NK-92 (cell line): ENCODE measurements around the gene HTT.

Experiments
- DNase-seq: peaks from one replicate; lab custom pipeline; 2025; ENCODE audit not compliant: unreplicated experiment; lab: John Stamatoyannopoulos, UW

The HTT gene

DNA sequence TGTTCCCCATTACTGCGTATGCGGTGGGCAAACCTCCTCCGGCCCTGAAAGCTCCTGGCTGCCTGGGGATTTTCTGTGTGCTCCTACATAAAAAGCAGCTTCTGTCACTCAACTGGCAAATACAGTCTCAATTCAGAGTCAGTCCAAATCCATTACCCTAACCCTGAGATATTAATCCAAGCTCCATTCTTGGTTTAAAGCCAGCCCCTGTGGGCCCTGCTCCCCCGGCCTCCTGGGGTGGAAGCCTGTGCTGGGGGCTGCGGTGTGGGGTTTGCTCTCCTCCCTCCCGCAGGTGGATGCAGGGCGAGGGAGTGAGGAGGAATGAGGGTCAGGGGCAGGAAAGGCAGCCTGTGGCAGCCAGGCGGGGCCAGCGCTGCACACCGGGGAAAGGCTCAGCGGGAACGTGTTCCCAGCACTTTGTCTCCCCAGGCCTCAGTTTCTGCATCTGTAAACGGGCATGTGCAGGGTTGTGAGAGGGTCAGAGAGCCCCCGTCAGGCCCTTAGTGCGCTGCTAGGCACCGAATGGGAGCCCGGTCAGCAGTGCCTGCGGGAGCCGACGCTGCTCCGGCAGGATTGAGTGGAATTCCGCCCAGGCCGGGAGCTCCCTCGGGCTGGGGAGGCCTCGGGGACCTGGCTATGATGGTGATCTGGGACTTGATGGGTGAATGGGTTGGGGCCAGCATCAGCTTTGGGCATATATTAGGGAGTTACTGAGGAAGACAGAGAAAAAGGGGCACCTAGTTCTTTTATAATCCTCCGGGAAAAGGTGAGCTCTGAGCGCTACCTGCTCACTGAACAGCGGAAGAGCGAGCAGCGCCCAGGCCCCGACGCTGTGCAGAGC lies 212.1 kb downstream of the HTT start:
- DNase-seq: no peak

DNA sequence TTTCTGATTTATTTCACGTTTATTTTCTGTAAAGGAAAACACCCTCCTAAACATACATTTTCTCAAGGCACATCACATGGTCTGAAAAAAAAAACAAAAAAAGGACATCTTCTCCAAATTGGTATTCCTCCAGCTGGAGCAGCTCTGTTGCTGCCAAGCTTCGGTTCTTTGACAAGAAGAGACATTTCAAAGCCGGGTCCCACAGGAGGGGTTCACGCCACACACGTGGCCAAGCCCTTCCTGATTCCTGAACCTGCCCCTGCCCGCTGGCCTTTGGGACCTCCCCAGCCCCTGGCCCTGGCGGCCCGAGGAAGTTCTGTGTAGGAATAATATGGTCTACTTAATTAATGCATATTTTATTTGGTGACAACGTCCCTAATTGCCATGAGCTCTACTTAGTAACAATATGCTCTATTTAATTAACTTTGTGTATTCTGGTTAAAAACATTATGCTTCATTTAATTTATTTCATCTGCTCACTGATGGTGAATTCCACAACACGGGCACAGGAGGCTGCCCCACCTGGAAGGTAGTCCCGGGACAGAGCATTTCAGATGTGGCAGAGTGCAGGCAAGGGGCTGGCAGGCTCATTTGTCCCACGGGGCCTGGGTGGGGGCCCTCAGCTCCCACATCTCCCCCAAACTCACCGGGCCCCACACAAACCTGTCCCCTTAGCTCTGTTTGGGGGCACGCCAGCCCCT lies 212.9 kb downstream of the HTT start:
- no peak for DNase-seq

DNA sequence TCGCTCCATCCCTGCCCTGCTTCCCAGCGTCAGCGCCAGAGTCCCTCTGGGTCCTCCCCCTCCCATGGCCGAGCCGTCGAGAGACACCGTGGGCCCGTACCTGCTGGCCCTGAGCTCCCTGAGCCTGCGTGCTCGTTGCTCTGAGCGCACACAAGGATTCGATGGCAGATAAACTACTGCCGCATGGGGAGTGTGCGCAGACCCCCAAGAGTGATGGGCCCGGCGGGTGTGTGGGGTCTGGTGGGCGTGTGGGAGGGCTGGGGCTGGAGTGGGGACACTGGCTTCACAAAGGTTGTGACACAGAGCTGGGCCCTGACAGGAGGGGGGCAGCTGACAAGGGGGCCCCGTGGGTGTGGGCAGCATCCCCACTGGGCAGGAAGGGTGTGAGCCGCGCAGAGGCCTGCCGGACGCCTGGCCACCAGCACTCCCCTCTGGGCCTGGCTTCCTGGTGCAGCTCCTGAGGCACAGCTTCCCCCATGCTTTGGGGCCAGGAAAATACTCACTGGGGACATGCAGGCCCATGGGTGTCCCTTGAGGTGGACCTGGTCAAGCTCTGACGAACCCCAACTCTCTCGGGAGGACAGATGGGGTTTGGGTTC lies 213.6 kb downstream of the HTT start:
- DNase-seq: no peak

DNA sequence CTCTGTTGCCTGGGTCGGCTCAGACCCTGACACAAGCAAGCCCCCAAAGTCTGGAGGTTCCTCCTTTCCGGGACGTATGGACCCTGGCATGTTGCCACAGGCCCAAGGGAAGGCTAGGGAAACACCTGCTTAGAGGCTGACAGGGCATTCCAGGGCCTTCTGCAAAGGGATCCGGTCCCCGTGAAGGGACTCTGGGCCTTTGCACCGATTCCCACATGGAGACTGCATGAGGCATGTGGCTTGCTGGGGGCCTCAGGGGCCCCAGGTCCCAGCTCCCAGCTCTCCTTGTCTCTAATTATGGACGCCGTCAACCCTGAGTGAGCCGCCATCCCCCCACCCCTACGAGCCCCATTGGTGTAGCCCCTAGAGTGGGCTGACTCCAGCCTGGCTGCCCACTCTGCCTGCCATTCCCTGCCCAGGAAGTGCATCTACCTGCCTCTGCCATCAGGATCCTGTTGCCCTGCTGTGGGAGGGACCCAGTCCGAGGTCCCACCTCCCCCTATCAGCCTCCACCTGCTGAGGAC lies 214.2 kb downstream of the HTT start:
- DNase-seq: no peak

DNA sequence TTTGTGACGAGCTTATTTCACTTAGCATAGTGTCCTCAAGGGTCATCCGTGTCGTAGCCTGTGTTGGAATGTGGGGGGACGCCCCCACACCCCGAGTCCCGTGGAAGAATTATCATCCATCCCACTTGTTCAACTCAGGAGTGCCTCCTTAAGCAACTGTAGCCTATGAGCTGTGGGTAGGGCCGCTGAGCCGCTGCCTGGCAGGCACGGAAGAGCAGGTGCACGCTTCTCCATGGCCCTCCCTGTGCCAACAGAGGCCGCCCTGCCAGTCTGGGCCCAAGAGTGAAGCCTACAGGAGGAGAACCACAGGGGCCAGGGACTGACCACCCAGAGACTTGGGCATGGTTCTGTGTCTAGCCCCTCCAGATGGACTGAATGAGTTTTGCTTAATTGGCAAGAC lies 216.0 kb downstream of the HTT start:
- no peak for DNase-seq

DNA sequence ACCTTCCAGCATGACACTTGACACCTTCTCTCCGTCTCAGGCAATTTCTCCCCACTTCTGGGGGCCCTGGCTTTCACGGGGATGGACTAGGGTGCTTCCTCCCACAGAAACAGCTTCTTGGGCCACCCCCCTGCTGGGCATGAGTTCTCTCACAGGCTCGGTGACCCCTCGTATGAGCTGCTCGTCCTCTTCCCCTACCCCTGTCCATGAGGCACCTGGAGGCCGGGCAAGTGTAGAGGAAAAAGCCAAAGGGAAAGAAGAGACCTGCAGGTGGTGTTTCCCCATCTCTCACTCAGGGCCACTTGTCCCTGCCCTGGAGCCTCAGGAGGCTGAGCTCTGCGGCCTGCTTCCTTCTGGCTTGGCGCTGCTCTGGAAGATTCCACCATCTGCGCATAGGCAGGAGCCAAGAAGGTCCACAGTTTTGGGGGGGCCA lies 216.4 kb downstream of the HTT start:
- DNase-seq: no peak

DNA sequence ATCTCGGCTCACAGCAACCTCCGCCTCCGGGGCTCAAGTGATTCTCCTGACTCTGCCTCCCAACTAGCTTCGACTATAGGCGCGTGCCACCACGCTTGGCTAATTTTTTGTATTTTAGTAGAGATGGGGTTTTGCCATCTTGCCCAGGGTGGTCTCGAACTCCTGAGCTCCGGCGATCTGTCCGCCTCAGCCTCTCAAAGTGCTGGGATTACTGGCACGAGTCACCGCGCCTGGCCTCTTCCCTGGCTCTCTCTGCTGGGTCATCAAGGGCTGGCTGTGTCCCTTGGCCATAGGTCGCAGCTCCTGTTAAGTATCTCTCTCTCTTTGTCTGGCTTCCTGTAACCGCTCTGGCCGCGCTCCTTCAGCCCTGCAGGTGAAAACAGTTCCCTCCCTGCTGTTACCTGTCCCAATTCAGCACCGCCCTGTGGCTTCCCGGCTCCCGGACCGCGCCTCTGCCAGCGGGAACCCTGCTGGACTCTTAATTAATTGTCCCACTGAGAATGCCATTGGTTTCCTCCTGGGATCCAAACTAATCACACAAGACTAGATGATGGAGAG lies 217.0 kb downstream of the HTT start:
- no peak for DNase-seq

DNA sequence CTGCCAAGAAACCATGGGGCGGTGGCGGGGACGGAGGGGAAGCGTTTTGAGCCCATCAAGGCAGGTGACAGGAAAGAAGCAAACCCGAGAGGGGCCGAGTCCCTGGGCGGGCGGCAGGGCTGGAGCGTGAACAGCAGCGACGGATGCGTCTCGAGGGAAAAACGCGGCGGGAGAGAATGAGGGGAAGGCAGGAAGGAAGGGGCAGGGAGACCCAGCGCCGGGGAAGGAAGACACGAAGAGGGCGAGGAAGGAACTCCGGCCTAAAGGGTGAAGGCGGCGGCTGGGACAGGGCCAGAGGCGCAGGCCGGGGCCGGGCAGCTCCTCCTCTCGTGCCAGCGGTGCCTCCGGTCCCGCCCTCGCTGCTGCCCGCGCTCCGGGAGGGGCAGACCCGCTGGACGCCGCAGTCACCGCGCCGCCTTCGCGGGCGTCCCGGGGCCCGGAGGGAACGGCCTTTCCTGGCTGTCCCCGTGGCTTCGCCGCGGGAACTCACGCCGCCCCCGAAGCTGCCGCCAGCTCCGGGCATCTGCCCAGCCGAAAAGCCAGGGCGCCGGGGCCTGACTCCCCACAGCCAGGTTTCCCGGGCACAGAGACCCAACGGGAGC lies 217.6 kb downstream of the HTT start:
- DNase-seq: no peak

DNA sequence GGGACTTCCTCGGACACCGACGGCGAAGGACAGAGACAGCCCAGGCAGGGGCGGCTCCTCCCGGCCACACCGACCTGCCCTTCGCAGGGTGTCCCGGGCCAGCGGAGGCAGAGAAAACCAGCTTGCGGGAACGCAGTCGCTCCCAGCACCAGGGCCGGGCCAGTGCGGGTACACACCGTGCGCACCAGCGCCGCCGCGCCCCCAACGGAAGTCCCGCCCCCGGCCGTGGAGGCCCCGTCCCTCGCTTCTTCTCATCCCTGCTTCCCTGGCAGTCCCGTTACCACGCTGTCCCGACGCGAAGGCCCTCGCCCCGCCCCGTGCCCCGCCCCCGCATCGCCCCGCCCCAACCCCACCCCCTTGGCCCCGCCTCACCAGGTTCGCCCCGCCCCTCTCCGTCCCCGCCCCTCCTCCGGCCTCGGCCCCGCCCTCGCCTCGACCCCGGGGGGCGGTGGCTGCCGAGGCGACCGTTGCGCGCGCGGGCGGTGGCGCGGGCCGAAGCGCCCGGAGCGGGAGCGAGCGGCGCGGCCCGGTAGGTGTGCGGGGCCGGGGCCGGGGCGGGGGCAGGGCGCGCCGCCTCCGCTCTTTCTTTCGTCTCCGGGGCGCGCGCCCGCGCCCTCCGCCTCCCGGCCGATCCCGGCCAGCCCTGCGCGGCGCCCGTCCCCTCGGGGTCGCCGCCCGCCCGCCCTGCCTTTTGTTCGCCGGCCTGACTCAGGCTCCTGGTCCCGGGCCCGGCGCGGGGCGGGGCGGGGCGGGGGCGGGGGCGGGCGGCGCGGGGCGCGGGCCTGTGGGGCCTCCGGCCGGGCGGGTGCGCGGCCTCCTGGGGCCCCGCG lies 218.3 kb downstream of the HTT start, which contains the start of gene RGS12:
Gene RGS12 (plus strand): TSS at position 451 of the 830 bp plus-strand sequence. CDS start 23,150 bp downstream, outside the sequence.
- DNase-seq: no peak
